Activated naive CD4-positive, alpha-beta T cell treated with anti-CD3 and anti-CD28 coated beads, Interleukin-2, amount 50 U/mL, for 72 hours (primary cell): ENCODE measurements around the gene TARBP1. TPM values are rescaled to one million over a fixed set of nuclear protein-coding genes. Genes with fewer than 3 reads are reported as not detected.
A peak's percentile ranks its signal among the peaks of the same experiment; 100 is the strongest.
"Not testable (repeated sequence)": the region's sequence is repeated elsewhere in the genome, so short reads cannot be mapped to it uniquely, and the experiment has no call there.

Experiments
- ATAC-seq, 2 donors: fragments of 150-1000 bp; cut with Tn5 transposase; 2 replicates each; pipeline ENCODE4 v1.10.0; 2021; ENCODE audit warnings: mild to moderate bottlenecking in 2 of 2, moderate library complexity in 2 of 2
- DNase-seq, 2 donors: peaks; one replicate each; pipeline ENCODE4 v3.0.0; 2021 to 2022; ENCODE audit warnings: low spot score in 2 of 2
- H3K27ac Mint-ChIP-seq, 2 donors: one replicate each; pipeline ENCODE4 v1.8.0; 2022; ENCODE audit warnings: mild to moderate bottlenecking in 2 of 2, mixed read lengths in 2 of 2
- H3K36me3 Mint-ChIP-seq, 2 donors: one replicate each; pipeline ENCODE4 v1.8.0; 2022; ENCODE audit warnings: mixed read lengths in 2 of 2
- H3K9me3 Mint-ChIP-seq, 2 donors: one replicate each; pipeline ENCODE4 v1.8.0; 2022; ENCODE audit warnings: mixed read lengths in 2 of 2
- total RNA-seq, 2 donors: library from RNA; stranded (reverse); gene quantifications; one replicate each; pipeline ENCODE4 v1.2.3, GENCODE V29; 2022

The TARBP1 gene
- total RNA-seq: 10 to 100 TPM; 32.1 to 49.5 TPM

GRCh38 chr1:234478481-234479309 lies at the start of gene TARBP1:
Gene TARBP1, minus strand, starts transcription at chr1:234479179. Its CDS starts 76 bp downstream, at chr1:234479103.
- ATAC-seq: peak; percentile 76 to 80
- H3K27ac Mint-ChIP-seq: peak within 1 kb of the TSS in 1 of 2 donors; percentile 40
- H3K9me3 Mint-ChIP-seq: no peaks in the 10 kb centered on the region
- peaks cover 0 to 7% of the 10 kb centered on the region in 2 donors for H3K36me3 Mint-ChIP-seq
- peak; percentile 72 to 81 for DNase-seq

GRCh38 chr1:234528074-234528865 lies 49.3 kb upstream of the TARBP1 start:
- ATAC-seq (no peak), DNase-seq (no peak)
- Mint-ChIP-seq H3K27ac (no peak overlapping the region), H3K9me3 (no peaks in the 10 kb centered on the region), H3K36me3 (no peaks in the 10 kb centered on the region)

GRCh38 chr1:234527346-234527745 lies 48.4 kb upstream of the TARBP1 start:
- ATAC-seq: no peak
- Mint-ChIP-seq H3K27ac (no peak overlapping the region), H3K9me3 (no peaks in the 10 kb centered on the region), H3K36me3 (no peaks in the 10 kb centered on the region)
- DNase-seq: no peak

- H3K27ac Mint-ChIP-seq: no peak overlapping the region
- no peaks in the 10 kb centered on the region for H3K36me3 Mint-ChIP-seq
- no peaks in the 10 kb centered on the region for H3K9me3 Mint-ChIP-seq
- DNase-seq: no peak
- ATAC-seq: no peak
Observed at GRCh38 chr1:234526922-234527321, 47.9 kb upstream of the TARBP1 start.

- no peak for ATAC-seq
- Mint-ChIP-seq H3K9me3 (no peaks in the 10 kb centered on the region), H3K27ac (no peak overlapping the region), H3K36me3 (no peaks in the 10 kb centered on the region)
- no peak for DNase-seq
Observed at GRCh38 chr1:234525099-234525799, 46.3 kb upstream of the TARBP1 start.

GRCh38 chr1:234521836-234522235 lies 42.9 kb upstream of the TARBP1 start:
- ATAC-seq: no peak
- H3K27ac Mint-ChIP-seq: no peak overlapping the region
- no peaks in the 10 kb centered on the region for H3K9me3 Mint-ChIP-seq
- no peaks in the 10 kb centered on the region for H3K36me3 Mint-ChIP-seq
- no peak for DNase-seq

- DNase-seq (no peak), ATAC-seq (no peak)
- Mint-ChIP-seq H3K27ac (peak overlapping the region in 1 of 2 donors; percentile 33), H3K9me3 (no peaks in the 10 kb centered on the region), H3K36me3 (no peaks in the 10 kb centered on the region)
Observed at GRCh38 chr1:234520908-234521817, 42.2 kb upstream of the TARBP1 start.

GRCh38 chr1:234519506-234519905 lies 40.5 kb upstream of the TARBP1 start:
- Mint-ChIP-seq H3K36me3 (no peaks in the 10 kb centered on the region), H3K9me3 (no peaks in the 10 kb centered on the region), H3K27ac (no peak overlapping the region)
- ATAC-seq (no peak), DNase-seq (no peak)

- ATAC-seq (no peak), DNase-seq (no peak)
- no peaks in the 10 kb centered on the region for H3K9me3 Mint-ChIP-seq
- no peaks in the 10 kb centered on the region for H3K36me3 Mint-ChIP-seq
- no peak overlapping the region for H3K27ac Mint-ChIP-seq
Observed at GRCh38 chr1:234518876-234519275, 39.9 kb upstream of the TARBP1 start.

GRCh38 chr1:234518086-234518485 lies 39.1 kb upstream of the TARBP1 start:
- not testable (repeated sequence) for DNase-seq, ATAC-seq, H3K9me3 Mint-ChIP-seq, H3K36me3 Mint-ChIP-seq
- peak overlapping the region in 1 of 2 donors; percentile 3 for H3K27ac Mint-ChIP-seq

GRCh38 chr1:234517110-234517802 lies 38.3 kb upstream of the TARBP1 start:
- H3K9me3 Mint-ChIP-seq: no peaks in the 10 kb centered on the region
- ATAC-seq: peak; percentile 44 to 79

GRCh38 chr1:234515821-234516241 lies 36.9 kb upstream of the TARBP1 start:
- no peak for DNase-seq
- Mint-ChIP-seq H3K9me3 (no peaks in the 10 kb centered on the region), H3K36me3 (no peaks in the 10 kb centered on the region), H3K27ac (no peak overlapping the region)
- ATAC-seq: peak in 1 of 2 donors; percentile 42

More at GRCh38 chr1:234517110-234517802, 38.3 kb upstream of the TARBP1 start:
- no peak for DNase-seq
- H3K27ac Mint-ChIP-seq: peak overlapping the region; percentile 3 to 25
- H3K36me3 Mint-ChIP-seq: no peaks in the 10 kb centered on the region

- Mint-ChIP-seq H3K9me3 (no peaks in the 10 kb centered on the region), H3K36me3 (no peaks in the 10 kb centered on the region), H3K27ac (no peak overlapping the region)
- ATAC-seq: peak in 1 of 2 donors; percentile 48
- no peak for DNase-seq
Observed at GRCh38 chr1:234515411-234515810, 36.4 kb upstream of the TARBP1 start.

GRCh38 chr1:234512451-234512861 lies 33.5 kb upstream of the TARBP1 start:
- Mint-ChIP-seq H3K27ac (no peak overlapping the region), H3K9me3 (no peaks in the 10 kb centered on the region), H3K36me3 (no peaks in the 10 kb centered on the region)
- no peak for DNase-seq
- no peak for ATAC-seq
